AG10803 (cell line): ENCODE measurements around the gene RFNG.

Source experiments
- DNase-seq: peaks from one replicate; pipeline ENCODE4 v3.0.0; 2010; ENCODE audit warnings: low read depth
- H3K4me3 ChIP-seq: 2 replicates; pipeline ENCODE4 v1.5.1; 2011; ENCODE audit warnings: mild to moderate bottlenecking, low read length, control low read depth
- TF ChIP-seq, protein P1 (sequence below): conservative IDR thresholded peaks from 2 replicates; pipeline ENCODE4 v1.5.1; 2011; ENCODE audit warnings: mild to moderate bottlenecking, low read length, control low read depth, inconsistent platforms

The RFNG gene

DNA sequence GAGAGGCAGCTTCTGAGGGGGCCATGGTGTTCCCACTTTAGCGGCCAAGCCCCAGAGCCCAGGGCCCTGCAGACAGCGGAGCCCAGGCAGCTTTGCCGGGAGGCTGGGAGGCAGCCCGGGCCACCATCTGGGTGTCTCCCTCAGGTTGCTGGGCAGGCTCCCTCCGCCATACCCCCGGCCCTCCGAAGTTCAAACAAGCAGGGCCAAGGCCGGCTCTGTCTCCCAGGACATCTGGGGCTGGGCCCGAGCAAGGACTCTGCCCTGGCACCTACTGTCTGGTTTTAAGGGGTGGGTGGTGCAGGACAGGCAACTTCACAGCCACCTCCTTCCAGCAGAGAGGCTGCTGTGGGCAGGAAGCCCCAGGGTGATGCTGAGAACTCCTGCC, 11.4 kb upstream of the RFNG start:
- no peak overlapping the region for H3K4me3 ChIP-seq
- TF ChIP-seq, protein P1, sequence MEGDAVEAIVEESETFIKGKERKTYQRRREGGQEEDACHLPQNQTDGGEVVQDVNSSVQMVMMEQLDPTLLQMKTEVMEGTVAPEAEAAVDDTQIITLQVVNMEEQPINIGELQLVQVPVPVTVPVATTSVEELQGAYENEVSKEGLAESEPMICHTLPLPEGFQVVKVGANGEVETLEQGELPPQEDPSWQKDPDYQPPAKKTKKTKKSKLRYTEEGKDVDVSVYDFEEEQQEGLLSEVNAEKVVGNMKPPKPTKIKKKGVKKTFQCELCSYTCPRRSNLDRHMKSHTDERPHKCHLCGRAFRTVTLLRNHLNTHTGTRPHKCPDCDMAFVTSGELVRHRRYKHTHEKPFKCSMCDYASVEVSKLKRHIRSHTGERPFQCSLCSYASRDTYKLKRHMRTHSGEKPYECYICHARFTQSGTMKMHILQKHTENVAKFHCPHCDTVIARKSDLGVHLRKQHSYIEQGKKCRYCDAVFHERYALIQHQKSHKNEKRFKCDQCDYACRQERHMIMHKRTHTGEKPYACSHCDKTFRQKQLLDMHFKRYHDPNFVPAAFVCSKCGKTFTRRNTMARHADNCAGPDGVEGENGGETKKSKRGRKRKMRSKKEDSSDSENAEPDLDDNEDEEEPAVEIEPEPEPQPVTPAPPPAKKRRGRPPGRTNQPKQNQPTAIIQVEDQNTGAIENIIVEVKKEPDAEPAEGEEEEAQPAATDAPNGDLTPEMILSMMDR, result no peak

DNA sequence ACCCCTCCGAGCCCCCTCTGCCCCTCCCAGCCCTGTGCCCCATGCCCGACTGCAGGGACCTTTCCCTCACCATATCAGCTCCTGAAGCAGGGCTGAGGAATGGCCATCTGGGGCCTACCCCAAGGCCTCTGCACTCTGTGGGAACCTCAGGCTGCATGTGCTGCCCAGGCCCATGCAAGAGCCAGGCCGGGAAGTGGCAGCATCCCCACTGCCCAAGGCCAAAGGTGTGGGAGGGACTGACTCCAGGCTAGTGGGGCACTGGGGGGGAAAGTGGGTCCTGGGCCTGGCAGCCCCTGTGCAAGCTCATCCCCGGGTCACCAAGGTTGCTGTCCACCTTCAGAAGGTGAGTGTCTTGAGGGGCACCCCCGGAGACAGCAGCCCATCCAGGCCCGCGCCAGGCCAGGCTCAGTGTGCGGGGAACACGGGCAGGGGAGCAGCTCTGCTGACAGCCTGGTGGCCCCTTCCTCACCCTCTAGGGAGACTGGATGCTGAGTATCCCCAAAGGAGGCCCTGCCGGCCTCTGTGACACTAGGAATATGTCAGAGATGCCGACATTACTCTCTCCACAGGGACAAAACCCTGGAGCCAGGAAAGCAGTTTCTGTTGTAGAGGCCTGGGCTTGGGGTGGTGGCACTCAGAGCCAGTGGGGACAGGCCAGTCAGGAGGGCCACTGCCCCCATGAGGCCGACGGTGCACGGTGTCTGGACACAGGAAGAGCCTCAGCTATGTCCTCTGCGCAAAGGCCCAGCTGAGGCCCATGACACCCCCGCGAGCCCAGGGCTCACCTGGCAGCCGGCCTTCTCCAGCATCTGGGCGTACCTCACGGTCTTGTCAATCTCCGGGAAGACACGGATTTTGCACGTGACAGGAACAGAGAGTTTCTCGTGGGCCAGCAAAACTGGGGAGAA, 10.7 kb upstream of the RFNG start:
- H3K4me3 ChIP-seq, result no peak overlapping the region
- TF ChIP-seq, protein P1, result no peak
- no peak for DNase-seq

More for the DNA sequence above, 11.4 kb upstream of the RFNG start:
- no peak for DNase-seq

DNA sequence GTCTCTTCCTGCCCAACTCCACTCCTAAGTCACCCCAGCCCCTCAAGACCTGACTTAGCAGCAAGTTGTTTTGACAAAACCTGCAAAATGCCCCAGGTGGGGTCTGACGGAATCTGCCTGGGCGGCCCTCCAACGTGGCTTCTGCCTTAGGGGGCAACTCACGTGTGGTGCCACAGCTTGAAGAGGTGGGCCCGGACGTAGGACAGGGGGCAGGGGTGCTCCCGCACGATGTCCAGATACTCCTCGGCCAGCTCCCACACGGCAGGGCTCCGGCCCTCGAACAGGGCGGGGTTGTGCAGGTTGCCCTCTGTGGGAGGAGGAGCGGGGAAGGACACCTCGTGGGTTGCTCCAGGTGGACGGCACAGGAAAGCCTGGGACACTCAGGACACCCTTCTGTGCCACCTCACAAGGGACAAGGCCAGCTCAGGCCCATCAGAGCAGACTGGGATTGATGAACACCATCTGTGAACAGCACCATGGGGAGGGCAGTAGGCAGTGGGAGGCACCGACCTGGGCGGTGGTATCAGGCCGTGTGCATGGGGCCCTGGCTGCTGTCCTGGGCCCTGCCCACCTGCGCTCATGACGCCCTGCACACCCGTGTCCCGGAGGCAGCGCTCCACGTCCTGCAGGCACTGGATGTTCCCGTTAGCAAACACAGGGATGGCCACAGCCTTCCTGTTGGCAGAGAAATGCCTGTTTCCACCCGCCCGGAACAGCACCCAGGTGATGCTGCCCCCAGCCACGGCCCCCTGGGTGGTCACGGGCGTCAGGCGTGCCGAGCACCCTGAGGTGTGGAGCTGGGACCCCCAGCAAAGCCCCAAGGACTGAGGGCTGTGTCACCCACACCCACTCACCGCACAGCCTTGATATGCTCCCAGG, 9.7 kb upstream of the RFNG start:
- TF ChIP-seq, protein P1, result no peak
- DNase-seq, result no peak
- H3K4me3 ChIP-seq, result no peak overlapping the region

DNA sequence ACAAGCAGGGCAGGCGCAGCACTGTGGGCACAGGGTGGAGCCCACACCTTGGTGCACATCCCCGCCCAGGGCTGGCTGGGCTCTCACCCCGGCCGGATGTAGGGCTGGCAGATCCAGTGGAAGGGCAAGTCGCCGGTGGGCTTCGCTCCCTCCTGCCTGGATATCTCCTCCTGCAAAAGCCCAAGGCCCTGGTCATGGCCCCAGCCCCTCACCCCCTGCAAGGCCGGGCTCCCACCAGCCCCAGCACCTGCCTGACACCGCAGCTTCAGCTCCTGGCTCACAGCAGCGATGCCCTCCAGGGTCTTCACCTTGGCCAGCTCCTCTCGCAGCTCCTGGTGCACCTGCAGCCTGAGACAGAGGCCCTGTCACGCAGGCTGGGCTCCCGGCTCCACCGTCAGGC, 9.0 kb upstream of the RFNG start:
- H3K4me3 ChIP-seq, result no peak overlapping the region
- TF ChIP-seq, protein P1, result no peak
- no peak for DNase-seq

DNA sequence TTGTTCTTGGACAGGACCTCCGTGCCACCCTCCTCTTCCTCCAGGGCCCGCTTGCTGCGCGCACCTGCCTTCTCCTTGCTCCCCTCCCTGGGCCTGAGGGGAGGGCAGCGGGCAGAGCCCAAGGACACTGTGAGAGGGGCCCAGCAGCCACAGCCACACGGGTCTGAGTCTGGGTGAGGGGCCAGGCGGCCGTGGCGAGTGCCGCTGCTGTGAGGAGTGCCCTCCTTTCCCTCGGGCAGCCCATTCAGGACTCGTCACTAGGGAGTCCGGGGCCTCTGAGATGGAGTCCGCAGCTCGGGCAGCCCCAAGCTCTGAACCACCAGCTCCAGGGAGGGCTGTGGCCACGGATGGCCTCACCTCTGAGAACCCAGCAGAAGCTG, 8.4 kb upstream of the RFNG start:
- no peak overlapping the region for H3K4me3 ChIP-seq
- no peak for DNase-seq
- TF ChIP-seq, protein P1, result no peak

DNA sequence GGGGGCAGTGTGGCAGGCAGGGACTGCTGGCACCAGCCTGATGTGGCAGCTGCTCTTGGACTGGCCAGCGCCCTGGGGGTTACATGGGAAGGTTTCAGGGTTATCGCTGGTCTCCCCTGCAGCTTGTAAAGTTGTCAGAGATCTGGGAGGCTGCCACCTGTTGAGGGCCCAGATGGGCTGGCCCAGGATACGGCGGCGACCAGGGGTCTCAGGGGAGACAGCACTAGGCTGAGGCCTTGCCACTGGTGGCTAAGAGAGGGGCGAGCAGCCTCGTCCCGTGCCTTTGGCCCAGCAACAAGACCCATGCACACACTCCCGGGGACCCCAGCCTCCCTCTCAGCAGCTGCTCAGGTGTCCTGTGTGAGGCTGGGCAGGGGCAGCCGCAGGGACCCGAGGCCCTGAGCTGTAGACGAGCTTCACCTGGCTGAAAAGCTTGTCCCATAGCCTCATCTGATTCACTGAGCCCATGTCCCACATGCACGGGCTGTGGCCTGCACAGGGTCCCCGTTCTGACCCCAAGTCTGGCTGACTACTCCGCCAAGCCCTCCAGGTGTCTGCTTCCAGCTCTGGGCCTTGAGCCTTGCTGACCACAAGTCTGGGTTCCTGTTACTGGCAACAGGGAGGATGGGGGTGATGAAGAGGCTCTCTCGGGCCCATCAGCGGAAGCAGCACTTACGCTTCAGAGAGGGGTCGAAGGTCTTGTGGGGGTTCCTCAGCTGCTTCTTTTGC, 7.8 kb upstream of the RFNG start:
- H3K4me3 ChIP-seq, result no peak overlapping the region
- DNase-seq, result no peak
- TF ChIP-seq, protein P1, result no peak
